Stimulated activated CD4-positive, alpha-beta T cell treated with anti-CD3 and anti-CD28 coated beads, Interleukin-1b, Interleukin-23, amount 100 ng/mL, for 48 hours (primary cell): Measurements from ENCODE around the gene DNAJC9.

ENCODE experiments used
- DNase-seq: peaks from one replicate; pipeline ENCODE4 v3.0.0-alpha.2; 2020

Gene DNAJC9

DNA sequence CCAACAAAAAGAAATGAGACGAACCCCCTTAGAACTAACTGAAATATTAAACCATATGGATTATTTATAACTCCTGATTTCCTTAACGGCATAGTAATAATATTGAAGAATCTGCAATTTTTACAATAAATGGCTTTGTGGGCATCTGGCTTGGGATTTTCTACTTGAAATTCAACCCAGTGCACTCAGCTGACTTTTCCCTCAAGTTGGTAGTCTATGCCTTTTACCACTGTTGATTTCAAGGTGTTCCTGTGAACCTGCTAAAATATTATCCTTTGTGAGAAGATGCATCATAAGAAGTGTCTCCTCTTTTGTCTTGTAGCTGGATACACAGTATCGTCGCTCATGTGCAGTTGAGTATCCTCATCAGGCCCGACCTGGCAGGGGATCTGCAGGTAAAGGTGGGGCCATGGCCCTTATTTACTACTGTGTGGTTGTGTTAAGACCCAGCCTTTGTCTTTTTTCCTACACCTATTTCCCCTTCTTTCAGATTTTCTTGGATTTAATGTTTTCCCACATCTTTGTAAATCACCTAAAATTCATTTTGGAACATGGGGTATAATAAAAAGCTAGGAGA is 8.0 kb downstream of the DNAJC9 start:
- no peak for DNase-seq

DNA sequence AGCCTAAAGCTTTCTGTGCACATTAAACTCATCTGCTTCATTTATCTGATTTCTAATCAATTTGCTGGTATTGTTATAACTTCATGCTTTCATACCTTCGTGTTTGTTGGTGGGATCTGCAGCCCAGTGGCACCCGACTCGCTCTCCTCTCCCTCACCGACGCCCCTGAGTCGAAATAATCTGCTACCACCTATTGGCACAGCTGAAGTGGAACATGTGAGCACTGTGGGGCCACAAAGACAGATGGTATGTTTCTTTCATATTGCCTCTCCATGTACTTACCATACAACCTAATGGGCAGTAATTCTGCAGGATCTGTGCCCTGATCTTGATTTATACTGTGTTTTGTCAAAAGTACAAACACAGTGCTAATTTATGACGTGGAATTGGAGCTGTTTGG is 12.4 kb downstream of the DNAJC9 start:
- DNase-seq = no peak

- DNase-seq = no peak
Measured at GRCh38 chr10:73233883-73234282, 13.2 kb downstream of the DNAJC9 start.

DNA sequence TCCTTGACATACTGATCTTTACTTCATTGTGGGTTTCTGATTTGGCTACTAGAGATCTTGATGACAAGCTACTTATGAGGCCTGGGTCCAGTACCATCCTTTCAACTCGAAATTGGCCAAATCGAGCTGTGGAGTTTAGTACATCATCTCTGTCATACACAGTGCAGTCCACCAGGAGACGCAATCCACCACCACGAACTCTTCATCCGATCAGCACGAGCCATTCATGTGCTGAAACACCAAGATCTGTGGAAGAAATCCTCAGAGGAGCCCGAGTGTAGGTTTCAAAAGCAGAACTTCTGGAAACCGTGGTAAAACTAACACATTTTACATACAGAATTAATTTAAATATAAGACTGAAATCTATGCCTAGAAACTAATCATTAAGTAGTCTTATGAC is 14.2 kb downstream of the DNAJC9 start:
- DNase-seq = no peak

DNA sequence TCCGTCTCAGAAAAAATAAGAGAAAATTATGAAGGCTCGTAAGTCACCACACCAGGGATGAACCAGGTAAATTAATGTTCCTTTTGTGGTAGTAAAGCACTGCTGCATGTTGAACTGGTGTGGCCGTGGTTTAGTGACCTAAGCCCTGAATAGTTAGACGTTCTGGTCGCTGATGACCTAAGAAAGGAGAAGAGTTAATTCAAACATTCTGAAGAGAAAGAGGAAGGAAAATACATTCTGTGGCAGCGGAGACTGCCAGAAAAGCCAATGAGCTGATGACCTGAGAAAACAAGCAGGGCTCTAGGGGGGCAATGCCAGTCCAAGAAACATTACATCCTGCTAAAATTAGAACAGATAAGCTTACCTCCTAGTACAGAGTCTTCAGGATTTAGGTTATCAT is 17.5 kb downstream of the DNAJC9 start:
- DNase-seq = no peak

GRCh38 chr10:73228247-73228646 is 18.8 kb downstream of the DNAJC9 start:
- DNase-seq = no peak

GRCh38 chr10:73226663-73227062 is 20.4 kb downstream of the DNAJC9 start:
- DNase-seq = no peak

- DNase-seq = no peak
Measured at GRCh38 chr10:73225518-73225917, 21.5 kb downstream of the DNAJC9 start.

GRCh38 chr10:73220989-73221388 is 26.1 kb downstream of the DNAJC9 start:
- no peak for DNase-seq

GRCh38 chr10:73219384-73219783 is 27.7 kb downstream of the DNAJC9 start:
- no peak for DNase-seq

DNA sequence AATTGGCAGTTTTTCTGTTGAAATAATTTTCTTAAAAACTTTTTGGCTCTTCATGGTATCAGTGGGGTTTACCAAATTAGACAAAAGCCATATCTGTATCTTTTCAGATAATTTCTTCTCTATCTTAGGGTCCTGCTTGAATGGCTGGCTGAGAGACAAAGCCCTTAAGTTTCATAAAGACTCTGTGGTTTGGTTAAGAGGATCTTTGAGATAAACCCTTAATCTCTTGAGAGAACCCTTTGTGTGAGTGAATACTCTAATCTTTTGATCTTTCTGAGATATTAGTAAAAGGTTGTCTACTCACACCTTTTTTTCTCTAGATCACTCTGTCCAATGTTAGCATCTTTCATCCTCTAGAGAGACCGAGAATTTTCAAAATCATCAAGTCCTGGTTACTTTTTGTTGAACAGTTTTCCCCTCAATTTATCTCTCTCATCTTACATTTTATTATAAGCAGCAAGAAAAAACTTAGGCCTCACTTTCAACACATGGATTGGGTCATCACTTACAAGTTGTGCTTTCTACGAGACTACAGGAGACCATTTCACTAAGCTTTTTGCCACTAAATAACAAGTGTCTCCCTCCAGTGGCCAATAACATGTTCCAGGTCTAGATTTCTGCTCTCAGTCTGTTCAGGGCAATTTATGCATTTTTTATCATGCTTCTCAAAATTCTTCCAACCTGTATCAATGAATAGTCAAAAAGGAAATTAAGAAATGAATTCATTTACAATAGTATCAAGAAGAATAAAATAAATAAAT is 28.4 kb downstream of the DNAJC9 start:
- DNase-seq = no peak

GRCh38 chr10:73217628-73218027 is 29.4 kb downstream of the DNAJC9 start:
- DNase-seq = no peak

GRCh38 chr10:73215749-73216148 is 31.3 kb downstream of the DNAJC9 start:
- no peak for DNase-seq

DNA sequence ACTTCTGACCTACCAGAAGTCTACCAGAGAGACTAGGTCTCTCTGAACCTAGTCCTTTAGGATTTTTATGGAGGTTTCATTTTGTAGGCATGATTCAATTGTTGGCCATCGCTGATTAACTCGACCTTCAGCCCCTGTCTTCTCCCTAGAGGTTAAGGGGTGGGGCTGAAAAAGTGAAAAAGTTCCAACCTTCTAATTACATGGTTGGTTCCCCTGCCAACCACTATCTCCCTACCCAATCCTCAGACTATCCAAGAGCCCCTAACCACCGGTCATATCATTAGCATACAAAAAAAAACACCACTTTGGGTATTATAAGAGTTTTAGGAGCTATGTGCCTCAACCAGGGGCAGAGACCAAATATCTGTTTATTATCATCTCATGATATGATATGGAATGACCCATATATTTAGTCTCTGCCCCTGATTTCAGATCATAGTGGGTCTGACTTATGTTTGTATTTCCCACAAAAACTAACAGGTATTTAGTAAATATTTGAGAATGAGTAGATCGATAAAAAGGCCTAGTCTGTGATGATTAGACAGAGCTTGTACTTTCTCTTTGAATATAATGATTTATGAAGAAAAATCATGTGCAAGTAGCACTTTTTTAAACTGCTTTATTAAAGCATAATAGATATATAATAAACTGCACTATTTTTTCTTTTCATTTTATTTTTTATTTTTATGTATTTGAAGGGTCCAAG is 35.8 kb downstream of the DNAJC9 start:
- DNase-seq = no peak

GRCh38 chr10:73210395-73211105 is 36.5 kb downstream of the DNAJC9 start:
- no peak for DNase-seq

- no peak for DNase-seq
Measured at GRCh38 chr10:73209705-73210104, 37.4 kb downstream of the DNAJC9 start.

DNA sequence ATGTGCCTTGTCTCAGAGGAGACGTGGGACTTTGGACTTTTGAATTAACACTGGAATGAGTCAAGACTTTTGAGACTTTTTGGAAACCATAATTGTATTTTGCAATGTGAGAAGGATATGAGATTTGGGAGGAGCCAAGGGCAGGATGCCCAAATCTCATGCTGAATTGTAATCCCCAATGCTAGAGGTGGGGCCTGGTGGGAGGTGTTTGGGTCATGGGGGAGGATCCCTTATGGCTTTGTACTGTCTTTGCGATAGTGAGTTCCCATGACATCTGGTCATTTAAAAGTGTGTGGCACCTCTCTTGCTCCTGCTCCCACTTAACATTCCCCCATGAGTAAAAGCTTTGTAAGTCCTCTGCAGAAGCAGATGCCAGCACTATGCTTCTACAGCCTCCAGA is 39.2 kb downstream of the DNAJC9 start:
- no peak for DNase-seq

GRCh38 chr10:73206385-73206784 is 40.7 kb downstream of the DNAJC9 start:
- DNase-seq = no peak

DNA sequence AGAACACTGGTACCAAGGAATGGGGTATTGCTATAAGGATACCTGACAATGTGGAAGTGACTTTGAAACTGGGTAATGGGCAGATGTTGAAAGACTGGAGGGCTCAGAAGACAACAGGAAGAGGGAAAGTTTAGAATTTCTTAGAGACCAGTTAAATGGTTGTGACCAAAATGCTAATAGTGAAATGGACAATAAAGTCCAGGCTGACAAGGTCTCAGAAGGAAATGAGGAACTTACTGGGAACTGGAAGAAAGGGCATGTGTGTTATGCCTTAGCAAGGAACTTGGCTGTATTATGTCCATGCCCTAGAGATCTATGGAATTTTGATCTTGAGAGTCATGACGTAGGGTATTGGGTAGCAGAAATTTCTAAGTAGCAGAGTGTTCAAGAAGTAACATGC is 41.2 kb downstream of the DNAJC9 start:
- no peak for DNase-seq

- DNase-seq = no peak
Measured at GRCh38 chr10:73205081-73205480, 42.0 kb downstream of the DNAJC9 start.
